Mesendoderm (in vitro differentiated cells): Measurements from ENCODE around the gene UCN2.
"Not testable (repeated sequence)": the region's sequence is repeated elsewhere in the genome, so short reads cannot be mapped to it uniquely, and the experiment has no call there.

Source experiments
- DNase-seq: peaks from one replicate; pipeline ENCODE4 v3.0.0; 2013
- H2AK5ac ChIP-seq: 2 replicates; pipeline ENCODE4 v1.6.1; 2013; ENCODE audit warnings: low read length, inconsistent platforms
- H2BK120ac ChIP-seq: 2 replicates; pipeline ENCODE4 v1.6.1; 2013; ENCODE audit warnings: low read depth, mild to moderate bottlenecking, low read length, moderate library complexity, mixed read lengths
- H2BK15ac ChIP-seq: replicated peaks from 2 replicates; pipeline ENCODE4 v1.6.1; 2013; ENCODE audit warnings: low read depth, mild to moderate bottlenecking, moderate library complexity
- H2BK5ac ChIP-seq: 2 replicates; pipeline ENCODE4 v1.6.1; 2013; ENCODE audit warnings: low read length, inconsistent platforms
- H3K18ac ChIP-seq: 2 replicates; pipeline ENCODE4 v1.6.1; 2013; ENCODE audit warnings: mild to moderate bottlenecking, low read length, mixed read lengths
- H3K23ac ChIP-seq: one replicate; pipeline ENCODE4 v1.6.1; 2013; ENCODE audit warnings: low read length
- H3K27ac ChIP-seq: 2 replicates; pipeline ENCODE4 v1.5.1; 2013; ENCODE audit warnings: low read depth, mild to moderate bottlenecking, inconsistent platforms, low read length, moderate library complexity
- H3K27me3 ChIP-seq: 2 replicates; pipeline ENCODE4 v1.6.1; 2013; ENCODE audit warnings: low read length, control low read depth, mild to moderate bottlenecking, inconsistent platforms; ENCODE audit not compliant: insufficient read depth, poor library complexity
- H3K36me3 ChIP-seq: 2 replicates; pipeline ENCODE4 v1.6.1; 2013; ENCODE audit warnings: low read length, inconsistent platforms; ENCODE audit not compliant: control insufficient read depth, insufficient read depth
- H3K4ac ChIP-seq: one replicate; pipeline ENCODE4 v1.6.1; 2013; ENCODE audit warnings: low read depth, mild to moderate bottlenecking, low read length, moderate library complexity
- H3K4me1 ChIP-seq: 2 replicates; pipeline ENCODE4 v1.6.1; 2013; ENCODE audit warnings: low read depth, low read length, inconsistent platforms; ENCODE audit not compliant: control insufficient read depth
- H3K4me2 ChIP-seq: 2 replicates; pipeline ENCODE4 v1.6.1; 2013; ENCODE audit warnings: low read length
- H3K4me3 ChIP-seq: 2 replicates; pipeline ENCODE4 v1.5.1; 2013; ENCODE audit warnings: mild to moderate bottlenecking, low read length
- H3K56ac ChIP-seq: one replicate; pipeline ENCODE4 v1.6.1; 2013; ENCODE audit warnings: low read length
- H3K79me1 ChIP-seq: 2 replicates; pipeline ENCODE4 v1.6.1; 2013; ENCODE audit warnings: low read length, inconsistent platforms
- H3K79me2 ChIP-seq: 2 replicates; pipeline ENCODE4 v1.6.1; 2013; ENCODE audit warnings: mild to moderate bottlenecking, low read length; ENCODE audit not compliant: control insufficient read depth, insufficient read depth
- H3K9ac ChIP-seq: 2 replicates; pipeline ENCODE4 v1.6.1; 2013; ENCODE audit warnings: low read length, inconsistent platforms
- H4K5ac ChIP-seq: one replicate; pipeline ENCODE4 v1.6.1; 2013; ENCODE audit warnings: low read length
- H4K8ac ChIP-seq: one replicate; pipeline ENCODE4 v1.6.1; 2013; ENCODE audit warnings: low read depth, mild to moderate bottlenecking, control low read depth, low read length, moderate library complexity
- WGBS: extraction: QIAGEN DNeasy Blood & Tissue Kit; methylation state at CpG from one replicate; pipeline ENCODE4 v1.1.7; 2013; ENCODE audit warnings: low lambda C conversion rate, missing lambda C conversion rate; ENCODE audit not compliant: insufficient coverage; ENCODE audit errors: extremely low coverage; 5-methylcytosine and 5-hydroxymethylcytosine counted together

Gene UCN2

GRCh38 chr3:48552111-48552951 lies 11.2 kb downstream of the UCN2 start:
- H3K79me2 ChIP-seq = no peaks in the 10 kb centered on the region
- H2AK5ac ChIP-seq = no peak overlapping the region
- H3K9ac ChIP-seq = no peak overlapping the region
- H3K79me1 ChIP-seq = peaks cover 8% of the 10 kb centered on the region
- H3K27me3 ChIP-seq = no peaks in the 10 kb centered on the region
- no peak overlapping the region for H3K18ac ChIP-seq
- H3K36me3 ChIP-seq = peaks cover 2% of the 10 kb centered on the region
- no peak overlapping the region for H3K4ac ChIP-seq
- no peak overlapping the region for H2BK15ac ChIP-seq
- H2BK120ac ChIP-seq = no peak overlapping the region
- H3K56ac ChIP-seq = no peak overlapping the region
- H3K23ac ChIP-seq = no peak overlapping the region
- no peak overlapping the region for H4K5ac ChIP-seq
- H3K27ac ChIP-seq = no peak overlapping the region
- no peak overlapping the region for H3K4me2 ChIP-seq
- H3K4me1 ChIP-seq = peaks cover 7% of the 10 kb centered on the region
- no CpG with 5 or more reads among the region's 14 CpGs for WGBS
- H3K4me3 ChIP-seq = no peak overlapping the region
- H2BK5ac ChIP-seq = no peak overlapping the region
- H4K8ac ChIP-seq = no peak overlapping the region
- peak; percentile 35 for DNase-seq

GRCh38 chr3:48551651-48552050 lies 11.9 kb downstream of the UCN2 start:
- not testable (repeated sequence) for H3K79me2 ChIP-seq
- no CpG with 5 or more reads among the region's 7 CpGs for WGBS

GRCh38 chr3:48548729-48549705 lies 14.6 kb downstream of the UCN2 start:
- Histone ChIP-seq H3K23ac (no peak overlapping the region), H3K4me1 (peaks cover under 1% of the 10 kb centered on the region), H3K79me2 (no peaks in the 10 kb centered on the region), H2BK15ac (no peak overlapping the region), H3K36me3 (peaks cover 6% of the 10 kb centered on the region), H3K27me3 (no peaks in the 10 kb centered on the region), H3K9ac (no peak overlapping the region), H3K56ac (peak overlapping the region; percentile 22), H3K4ac (no peak overlapping the region), H4K5ac (no peak overlapping the region), H2AK5ac (no peak overlapping the region), H3K4me2 (no peak overlapping the region), H2BK120ac (no peak overlapping the region), H2BK5ac (no peak overlapping the region), H3K27ac (no peak overlapping the region), H3K18ac (no peak overlapping the region), H4K8ac (no peak overlapping the region), H3K4me3 (no peak overlapping the region), H3K79me1 (peaks cover 1% of the 10 kb centered on the region)
- WGBS = no CpG with 5 or more reads among the region's 10 CpGs
- DNase-seq = peak; percentile 87

More at GRCh38 chr3:48551651-48552050, 11.9 kb downstream of the UCN2 start:
- not testable (repeated sequence) for H3K79me1 ChIP-seq, DNase-seq, H3K9ac ChIP-seq, H2BK5ac ChIP-seq, H2BK120ac ChIP-seq, H2AK5ac ChIP-seq, H3K4me2 ChIP-seq, H3K4ac ChIP-seq, H3K27me3 ChIP-seq, H3K56ac ChIP-seq, H3K18ac ChIP-seq, H3K4me1 ChIP-seq, H3K36me3 ChIP-seq, H3K27ac ChIP-seq, H3K23ac ChIP-seq, H2BK15ac ChIP-seq, H3K4me3 ChIP-seq, H4K5ac ChIP-seq, H4K8ac ChIP-seq

GRCh38 chr3:48548126-48548525 lies 15.5 kb downstream of the UCN2 start:
- Histone ChIP-seq H4K8ac (no peak overlapping the region), H3K4me1 (no peaks in the 10 kb centered on the region), H3K23ac (no peak overlapping the region), H3K18ac (no peak overlapping the region), H3K9ac (no peak overlapping the region), H3K79me1 (peaks cover 1% of the 10 kb centered on the region), H3K56ac (no peak overlapping the region), H2BK5ac (no peak overlapping the region), H3K27me3 (no peaks in the 10 kb centered on the region), H4K5ac (no peak overlapping the region), H2AK5ac (no peak overlapping the region), H3K27ac (no peak overlapping the region), H2BK15ac (no peak overlapping the region), H3K79me2 (no peaks in the 10 kb centered on the region), H3K4me3 (no peak overlapping the region), H3K4me2 (no peak overlapping the region), H3K4ac (no peak overlapping the region), H2BK120ac (no peak overlapping the region), H3K36me3 (peaks cover 6% of the 10 kb centered on the region)
- no peak for DNase-seq
- WGBS = no CpG with 5 or more reads among the region's 5 CpGs

- peaks cover 6% of the 10 kb centered on the region for H3K36me3 ChIP-seq
Measured at GRCh38 chr3:48546203-48546829, 17.3 kb downstream of the UCN2 start.

More at GRCh38 chr3:48546203-48546829, 17.3 kb downstream of the UCN2 start:
- Histone ChIP-seq H3K4me2 (no peak overlapping the region), H3K79me1 (no peaks in the 10 kb centered on the region), H2BK5ac (no peak overlapping the region), H3K79me2 (no peaks in the 10 kb centered on the region), H3K27ac (no peak overlapping the region), H3K56ac (no peak overlapping the region), H3K27me3 (no peaks in the 10 kb centered on the region), H4K5ac (no peak overlapping the region), H3K18ac (no peak overlapping the region), H2BK15ac (no peak overlapping the region), H3K9ac (no peak overlapping the region), H2AK5ac (no peak overlapping the region), H2BK120ac (no peak overlapping the region), H3K4me1 (no peaks in the 10 kb centered on the region), H4K8ac (no peak overlapping the region), H3K23ac (no peak overlapping the region), H3K4me3 (no peak overlapping the region), H3K4ac (no peak overlapping the region)
- no peak for DNase-seq
- no CpG with 5 or more reads among the region's 4 CpGs for WGBS
